ENCODE results near the gene MTSS2. TPM values are rescaled to one million over a fixed set of nuclear protein-coding genes. Genes with fewer than 3 reads are reported as not detected.
A peak's percentile ranks its signal among the peaks of the same experiment; 100 is the strongest.

The MTSS2 gene
- total RNA-seq, 1 experiment from 2014 or later, result 52.0 TPM

GRCh38 chr16:70715055-70715858 is 29.4 kb upstream of the MTSS2 start:
- peak overlapping the region; percentile 64 for H3K4me2 ChIP-seq
- no peaks in the 10 kb centered on the region for H4K20me1 ChIP-seq (ENCODE audit: insufficient read depth)
- peak; percentile 25 for TF ChIP-seq CTCF (conservative IDR thresholded peaks at IDR 0.05)
- no peak for TF ChIP-seq EZH2 (IDR thresholded peaks at IDR 0.05; ENCODE audit: low read depth)
- POLR2A ChIA-PET (ENCODE audit: unreplicated experiment), result interaction anchor here (0.5 to 0.7 kb wide), 3 partner anchors 20 to 369 kb away, joined by 3 to 23 read pairs (median 8); partner anchors contain the start of gene DDX19A
- H3K27ac ChIP-seq, result peak overlapping the region; percentile 76
- CTCF ChIA-PET, result interaction anchor here (2.0 kb wide), 1 partner anchor 56 kb away, joined by 6 read pairs; no protein-coding TSS in a partner anchor
- no peaks in the 10 kb centered on the region for H3K9me3 ChIP-seq (ENCODE audit: insufficient read depth, low read depth)
- no peaks in the 10 kb centered on the region for H3K9me2 ChIP-seq (ENCODE audit: insufficient read depth)
- H3K4me1 ChIP-seq (replicated peaks; ENCODE audit: insufficient read depth), result peaks cover 28% of the 10 kb centered on the region
- DNase-seq, result peak; percentile 93 to 95
- no peaks in the 10 kb centered on the region for H3K27me3 ChIP-seq (ENCODE audit: insufficient read depth, low read depth)
- H3K4me3 ChIP-seq, result no peak overlapping the region
- no peaks in the 10 kb centered on the region; the same call in 1 of the 2 replicates for H3K79me2 ChIP-seq (ENCODE audit: low read depth)
- no peak overlapping the region for H2AFZ ChIP-seq
- H3K36me3 ChIP-seq (ENCODE audit: low read depth), result no peaks in the 10 kb centered on the region
- intact Hi-C loops (cut with micrococcal nuclease; ENCODE audit: unreplicated experiment), result loop anchor here (2.0 kb wide), 2 partner anchors 18 to 32 kb away; no protein-coding TSS in a partner anchor
- BruUV-seq (replicated peaks), result no TSS peak
- H3F3A ChIP-seq (ENCODE audit: insufficient read depth, low read depth), result peaks cover 13% of the 10 kb centered on the region

- no peak overlapping the region for H2AFZ ChIP-seq
Measured at GRCh38 chr16:70714581-70715054, 28.8 kb upstream of the MTSS2 start.

More at GRCh38 chr16:70714581-70715054, 28.8 kb upstream of the MTSS2 start:
- H3K9me2 ChIP-seq (ENCODE audit: insufficient read depth), result no peaks in the 10 kb centered on the region
- intact Hi-C loops (cut with micrococcal nuclease; ENCODE audit: unreplicated experiment), result loop anchor here (2.0 kb wide), 2 partner anchors 18 to 32 kb away; no protein-coding TSS in a partner anchor
- H3K4me2 ChIP-seq, result peak overlapping the region; percentile 64
- BruUV-seq (replicated peaks), result no TSS peak
- H3K79me2 ChIP-seq (ENCODE audit: low read depth), result no peaks in the 10 kb centered on the region; the same call in 1 of the 2 replicates
- no peak overlapping the region for H3K4me3 ChIP-seq
- peak overlapping the region; percentile 76 for H3K27ac ChIP-seq
- H3F3A ChIP-seq (ENCODE audit: insufficient read depth, low read depth), result peaks cover 13% of the 10 kb centered on the region
- H3K9me3 ChIP-seq (ENCODE audit: insufficient read depth, low read depth), result no peaks in the 10 kb centered on the region
- CTCF ChIA-PET, result interaction anchor here (2.0 kb wide), 1 partner anchor 57 kb away, joined by 6 read pairs; no protein-coding TSS in a partner anchor
- H3K4me1 ChIP-seq (replicated peaks; ENCODE audit: insufficient read depth), result peaks cover 28% of the 10 kb centered on the region
- no peak for DNase-seq
- TF ChIP-seq EZH2 (IDR thresholded peaks at IDR 0.05; ENCODE audit: low read depth), result no peak
- no peak for TF ChIP-seq CTCF (conservative IDR thresholded peaks at IDR 0.05)
- H3K36me3 ChIP-seq (ENCODE audit: low read depth), result no peaks in the 10 kb centered on the region
- no peaks in the 10 kb centered on the region for H3K27me3 ChIP-seq (ENCODE audit: insufficient read depth, low read depth)
- POLR2A ChIA-PET (ENCODE audit: unreplicated experiment), result no interaction called here
- no peaks in the 10 kb centered on the region for H4K20me1 ChIP-seq (ENCODE audit: insufficient read depth)

Data from PC-9 (cell line).